HCT116 (cell line): ENCODE data around the gene SYT7. TPM values are rescaled to one million over a fixed set of nuclear protein-coding genes. Genes with fewer than 3 reads are reported as not detected.

ENCODE experiments used
- ATAC-seq: fragments of 200-7000 bp; cut with Tn5 transposase; 2 replicates; pipeline ENCODE4 v1.9.1; 2020; ENCODE audit warnings: mild to moderate bottlenecking, moderate library complexity
- BruUV-seq: library from RNA; stranded (reverse); fragments of 400-500 nt; replicated peaks from 2 replicates; lab custom pipeline; 2021; lab: Mats Ljungman, UMichigan
- CTCF ChIA-PET: fragments of 300-600 bp; sonication (Branson Sonifier 250); formaldehyde crosslinking; loops from one replicate; lab custom pipeline; 2021; ENCODE audit warnings: antibody characterized with exemption; lab: Charles Lee
- POLR2A ChIA-PET: fragments of 300-600, 350-600 bp; sonication (Branson Sonifier 250); formaldehyde crosslinking; loops from one replicate; lab custom pipeline; 2021; ENCODE audit warnings: antibody characterized with exemption; lab: Charles Lee
- RAD21 ChIA-PET, 2 experiments: fragments of 300-600 bp; sonication (Branson Sonifier 250); formaldehyde crosslinking; loops; one replicate each; lab custom pipeline; 2023; ENCODE audit warnings: low total read pairs in 2 of 2; ENCODE audit not compliant: uncharacterized antibody in 2 of 2, unreplicated experiment in 2 of 2, low non-redundant PET in 1 of 2; lab: Charles Lee
- DNase-seq: peaks from one replicate; pipeline ENCODE4 v3.0.0-alpha.2; 2010; ENCODE audit warnings: low read depth, low spot score
- H2AFZ ChIP-seq: fragments of 200-600 bp; shearing (Covaris generic), sonication (generic); 2 replicates; pipeline ENCODE4 v1.6.1; 2017; ENCODE audit warnings: low read depth, mixed run types, mixed read lengths, antibody characterized with exemption, low read length; ENCODE audit not compliant: poor library complexity, severe bottlenecking
- H3K27ac ChIP-seq: 2 replicates; pipeline ENCODE4 v1.5.1; 2012; ENCODE audit warnings: low read depth, low read length
- H3K27me3 ChIP-seq: fragments of 200-600 bp; sonication (generic); 2 replicates; pipeline ENCODE4 v1.6.1; 2016; ENCODE audit warnings: mixed run types, low read length, mixed read lengths; ENCODE audit not compliant: insufficient read depth
- H3K36me3 ChIP-seq, 2 experiments: fragments of 200-500 bp in 1 of 2; fragments of 200-600 bp in 1 of 2; sonication (Bioruptor generic) in 1 of 2; sonication (generic) in 1 of 2; 2 replicates each; pipeline versions ENCODE4 v1.5.1 to v1.6.1; 2014 to 2016; ENCODE audit warnings: low read length in 2 of 2, inconsistent platforms in 1 of 2, mixed read lengths in 1 of 2, mixed run types in 1 of 2; ENCODE audit not compliant: insufficient read depth in 2 of 2, control insufficient read depth in 1 of 2
- H3K4me1 ChIP-seq, 2 experiments: fragments of 200-600 bp in 1 of 2; sonication (generic) in 1 of 2; 2 replicates each; pipeline versions ENCODE4 v1.5.1 to v1.6.1; 2012 to 2017; ENCODE audit warnings: low read length in 2 of 2, inconsistent platforms in 1 of 2, mild to moderate bottlenecking in 1 of 2, mixed read lengths in 1 of 2, mixed run types in 1 of 2, moderate library complexity in 1 of 2; ENCODE audit not compliant: insufficient read depth in 2 of 2, control insufficient read depth in 1 of 2
- H3K4me2 ChIP-seq: fragments of 200-600 bp; sonication (generic); 2 replicates; pipeline ENCODE4 v1.6.1; 2017; ENCODE audit warnings: mixed run types, low read length, mixed read lengths
- H3K4me3 ChIP-seq, 2 experiments: fragments of 200-600 bp in 1 of 2; sonication (generic) in 1 of 2; replicated peaks in 1 of 2; 2 replicates each; pipeline ENCODE4 v1.5.1; 2011 to 2016; ENCODE audit warnings: low read length in 2 of 2, control low read depth in 1 of 2, low read depth in 1 of 2, mild to moderate bottlenecking in 1 of 2, mixed read lengths in 1 of 2, mixed run types in 1 of 2
- H3K79me2 ChIP-seq: fragments of 200-600 bp; sonication (generic); 2 replicates; pipeline ENCODE4 v1.6.1; 2017; ENCODE audit warnings: mild to moderate bottlenecking, mixed run types, low read length, moderate library complexity, mixed read lengths; ENCODE audit not compliant: insufficient read depth
- H3K9ac ChIP-seq: fragments of 200-600 bp; sonication (generic); 2 replicates; pipeline ENCODE4 v1.6.1; 2016; ENCODE audit warnings: low read length, mixed read lengths
- H3K9me2 ChIP-seq: fragments of 200-600 bp; sonication (generic), shearing (Covaris generic); 2 replicates; pipeline ENCODE4 v1.6.1; 2017; ENCODE audit warnings: mixed run types, mild to moderate bottlenecking, moderate library complexity; ENCODE audit not compliant: insufficient read depth
- H3K9me3 ChIP-seq, 2 experiments: fragments of 200-500 bp in 1 of 2; fragments of 200-600 bp in 1 of 2; sonication (Bioruptor generic) in 1 of 2; sonication (generic) in 1 of 2; 2 replicates each; pipeline ENCODE4 v1.6.1; 2014 to 2017; ENCODE audit warnings: low read length in 2 of 2, mixed read lengths in 2 of 2, inconsistent platforms in 1 of 2, low read depth in 1 of 2, mild to moderate bottlenecking in 1 of 2, mixed run types in 1 of 2, moderate library complexity in 1 of 2; ENCODE audit not compliant: control insufficient read depth in 1 of 2, insufficient read depth in 1 of 2
- H4K20me1 ChIP-seq: fragments of 200-600 bp; sonication (generic), shearing (Covaris generic); 2 replicates; pipeline ENCODE4 v1.6.1; 2017; ENCODE audit warnings: mixed run types, mild to moderate bottlenecking, moderate library complexity; ENCODE audit not compliant: insufficient read depth
- ATF3 ChIP-seq: IDR thresholded peaks from 2 replicates; pipeline ENCODE4 v1.6.1; 2012
- CBX3 ChIP-seq: IDR thresholded peaks from 2 replicates; pipeline ENCODE4 v1.6.1; 2012; ENCODE audit warnings: low read depth
- CEBPB ChIP-seq: IDR thresholded peaks from 2 replicates; pipeline ENCODE4 v1.6.1; 2012; ENCODE audit warnings: low read depth
- CTCF ChIP-seq, 3 experiments: fragments of 200-600 bp in 1 of 3; sonication (generic) in 1 of 3; IDR thresholded peaks in 2 of 3; conservative IDR thresholded peaks in 1 of 3; 2 replicates each; pipeline ENCODE4 v1.5.1; 2012 to 2017; ENCODE audit warnings: low read depth in 2 of 3, low read length in 2 of 3, antibody characterized with exemption in 1 of 3, borderline replicate concordance in 1 of 3, control low read depth in 1 of 3, mild to moderate bottlenecking in 1 of 3, mixed read lengths in 1 of 3, mixed run types in 1 of 3, moderate library complexity in 1 of 3; ENCODE audit not compliant: insufficient read depth in 1 of 3
- EGR1 ChIP-seq: IDR thresholded peaks from 2 replicates; pipeline ENCODE4 v1.6.1; 2012; ENCODE audit warnings: low read depth
- EZH2 ChIP-seq: fragments of 200-600 bp; sonication (generic); IDR thresholded peaks from 2 replicates; pipeline ENCODE4 v1.6.1; 2017; ENCODE audit warnings: antibody characterized with exemption, mixed run types
- EZH2phosphoT487 ChIP-seq: fragments of 200-600 bp; IDR thresholded peaks from 2 replicates; pipeline ENCODE4 v1.6.1; 2018; ENCODE audit warnings: antibody characterized with exemption, borderline replicate concordance
- FOSL1 ChIP-seq: IDR thresholded peaks from 2 replicates; pipeline ENCODE4 v1.6.1; 2012; ENCODE audit warnings: low read depth
- JUND ChIP-seq: IDR thresholded peaks from 2 replicates; pipeline ENCODE4 v1.6.1; 2012
- MAX ChIP-seq: IDR thresholded peaks from 2 replicates; pipeline ENCODE4 v1.6.1; 2012
- REST ChIP-seq: IDR thresholded peaks from 2 replicates; pipeline ENCODE4 v1.6.1; 2012; ENCODE audit warnings: low read depth
- SP1 ChIP-seq: IDR thresholded peaks from 2 replicates; pipeline ENCODE4 v1.6.1; 2012; ENCODE audit warnings: low read depth
- YY1 ChIP-seq: IDR thresholded peaks from 2 replicates; pipeline ENCODE4 v1.6.1; 2011; ENCODE audit warnings: low read length, low read depth, moderate library complexity, mild to moderate bottlenecking; ENCODE audit not compliant: insufficient replicate concordance; ENCODE audit errors: extremely low read depth
- ZBTB33 ChIP-seq: IDR thresholded peaks from 2 replicates; pipeline ENCODE4 v1.6.1; 2011; ENCODE audit warnings: mild to moderate bottlenecking, low read length, moderate library complexity; ENCODE audit not compliant: insufficient replicate concordance; ENCODE audit errors: extremely low read depth
- ZNF274 ChIP-seq: fragments of 200-500 bp; sonication (Bioruptor generic); IDR thresholded peaks from 2 replicates; pipeline ENCODE4 v1.6.1; 2014; ENCODE audit warnings: mild to moderate bottlenecking, low read depth, low read length, inconsistent platforms
- intact Hi-C: fragments of 100-400 bp; cut with micrococcal nuclease; formaldehyde crosslinking; loops from 2 replicates; pipeline ENCODE4 v1.10.0; 2022
- total RNA-seq: library from RNA; stranded (reverse); gene quantifications from one replicate; pipeline ENCODE4 v1.2.1, GENCODE V29; 2021; ENCODE audit not compliant: unreplicated experiment

The SYT7 gene
- total RNA-seq, 1 experiment from 2014 or later, result 27.4 TPM

- Histone ChIP-seq H3K79me2 (no peaks in the 10 kb centered on the region), H3K9me3 (no peaks in the 10 kb centered on the region), H3K36me3 (no peaks in the 10 kb centered on the region; a peak in 1 of 4 replicates), H2AFZ (no peak overlapping the region), H3K4me3 (no peak overlapping the region), H3K4me1 (no peaks in the 10 kb centered on the region; a peak in 1 of 4 replicates), H3K27me3 (no peaks in the 10 kb centered on the region), H3K4me2 (no peak overlapping the region), H3K27ac (no peak overlapping the region), H4K20me1 (no peaks in the 10 kb centered on the region), H3K9ac (no peak overlapping the region), H3K9me2 (no peaks in the 10 kb centered on the region)
- no peak for ATAC-seq
- no peak for DNase-seq
- no TSS peak for BruUV-seq
- CTCF ChIA-PET, result interaction anchor here (2.5 kb wide), 1 partner anchor 10 kb away, joined by 11 read pairs; no protein-coding TSS in a partner anchor
- intact Hi-C loops, result no loop called here
- RAD21 ChIA-PET, result interaction anchor here in 1 of 2 experiments (0.7 kb wide), 1 partner anchor 54 kb away, joined by 3 read pairs; no protein-coding TSS in a partner anchor
- POLR2A ChIA-PET, result no interaction called here
- TF ChIP-seq REST (no peak), EZH2 (no peak), CTCF (IDR thresholded peaks at IDR 0.05 in 2 of 3, conservative IDR thresholded peaks at IDR 0.05 in 1 of 3; ENCODE audit: borderline replicate concordance in 1 of 3, insufficient read depth in 1 of 3, low read depth in 2 of 3, low read length in 2 of 3) (no peak), ATF3 (no peak), EZH2phosphoT487 (no peak), SP1 (no peak), FOSL1 (no peak), YY1 (no peak), ZNF274 (no peak), CBX3 (no peak), MAX (no peak), JUND (no peak), CEBPB (no peak), ZBTB33 (no peak), EGR1 (no peak)
Observed at GRCh38 chr11:61472282-61472681, 108.6 kb downstream of the SYT7 start.
